ENCODE measurements around the gene GJA3.

GRCh38 chr13:20099319-20099718, 61.5 kb downstream of the GJA3 start:
- TF ChIP-seq FOXM1 (IDR thresholded peaks at IDR 0.05; ENCODE audit: borderline replicate concordance) (no peak), ZNF384 (IDR thresholded peaks at IDR 0.05) (no peak)

Data from HEK293T (cell line).